Activated naive CD4-positive, alpha-beta T cell treated with anti-CD3 and anti-CD28 coated beads for 36 hours (primary cell): ENCODE data around the gene ZFP28. TPM values are rescaled to one million over a fixed set of nuclear protein-coding genes. Genes with fewer than 3 reads are reported as not detected.

Experiments
- CTCF ChIA-PET: fragments of 350-600 bp; sonication (Branson Sonifier 250); formaldehyde crosslinking; loops from one replicate; lab custom pipeline; 2021; ENCODE audit warnings: antibody characterized with exemption; lab: Charles Lee
- DNase-seq: peaks from one replicate; pipeline ENCODE4 v3.0.0-alpha.2; 2020
- H3K27ac Mint-ChIP-seq: one replicate; pipeline ENCODE4 v1.8.0; 2021; ENCODE audit warnings: mild to moderate bottlenecking, mixed read lengths
- H3K27me3 Mint-ChIP-seq: one replicate; pipeline ENCODE4 v1.8.0; 2021; ENCODE audit warnings: low read depth, mixed read lengths
- H3K36me3 Mint-ChIP-seq: one replicate; pipeline ENCODE4 v1.8.0; 2021; ENCODE audit warnings: low read depth, mixed read lengths
- H3K4me1 Mint-ChIP-seq: one replicate; pipeline ENCODE4 v1.8.0; 2021; ENCODE audit warnings: low read depth, mixed read lengths
- H3K4me3 Mint-ChIP-seq: one replicate; pipeline ENCODE4 v1.8.0; 2021; ENCODE audit warnings: mild to moderate bottlenecking, moderate library complexity, mixed read lengths
- H3K9me3 Mint-ChIP-seq: one replicate; pipeline ENCODE4 v1.8.0; 2021; ENCODE audit warnings: mixed read lengths
- intact Hi-C: fragments of 100-400 bp; cut with micrococcal nuclease; formaldehyde crosslinking; loops from one replicate; pipeline ENCODE4 v1.15.1; 2023
- total RNA-seq, 2 experiments: library from RNA; stranded (reverse); gene quantifications; one replicate each; pipeline ENCODE4 v1.2.3, GENCODE V29; 2021

Gene ZFP28
- total RNA-seq, 2 experiments from 2014 or later, result 2.4 to 3.2 TPM

- CTCF ChIA-PET, result no interaction called here
- peaks cover 13% of the 10 kb centered on the region for H3K4me1 Mint-ChIP-seq
- DNase-seq, result peak; percentile 54
- H3K9me3 Mint-ChIP-seq, result peaks cover 60% of the 10 kb centered on the region
- peak overlapping the region; percentile 94 for H3K4me3 Mint-ChIP-seq
- no peaks in the 10 kb centered on the region for H3K27me3 Mint-ChIP-seq
- intact Hi-C loops, result loop anchor here (1.0 to 10.0 kb wide), 3 partner anchors 28 to 162 kb away; partner anchors contain the start of genes ZFP28, ZNF583 and ZNF71
- H3K27ac Mint-ChIP-seq, result peak overlapping the region; percentile 73
- peaks cover 58% of the 10 kb centered on the region for H3K36me3 Mint-ChIP-seq
Measured at GRCh38 chr19:56566904-56567273, 28.1 kb downstream of the ZFP28 start.

- H3K27ac Mint-ChIP-seq, result peak within 1 kb of the TSS; percentile 73
- intact Hi-C loops, result loop anchor here (1.0 to 10.0 kb wide), 3 partner anchors 28 to 163 kb away; partner anchors contain the start of genes ZFP28, ZNF583 and ZNF71
- H3K9me3 Mint-ChIP-seq, result peaks cover 55% of the 10 kb centered on the region
- peak within 1 kb of the TSS; percentile 94 for H3K4me3 Mint-ChIP-seq
- DNase-seq, result peak; percentile 91
- peaks cover 13% of the 10 kb centered on the region for H3K4me1 Mint-ChIP-seq
- H3K27me3 Mint-ChIP-seq, result no peaks in the 10 kb centered on the region
- CTCF ChIA-PET, result no interaction called here
- H3K36me3 Mint-ChIP-seq, result peaks cover 57% of the 10 kb centered on the region
Measured at GRCh38 chr19:56567274-56568120, 28.7 kb downstream of the ZFP28 start, which contains the start of gene ZNF470. ZNF470 (plus strand) TSS chr19:56567468; CDS start chr19:56570312, 2,844 bp downstream.

DNA sequence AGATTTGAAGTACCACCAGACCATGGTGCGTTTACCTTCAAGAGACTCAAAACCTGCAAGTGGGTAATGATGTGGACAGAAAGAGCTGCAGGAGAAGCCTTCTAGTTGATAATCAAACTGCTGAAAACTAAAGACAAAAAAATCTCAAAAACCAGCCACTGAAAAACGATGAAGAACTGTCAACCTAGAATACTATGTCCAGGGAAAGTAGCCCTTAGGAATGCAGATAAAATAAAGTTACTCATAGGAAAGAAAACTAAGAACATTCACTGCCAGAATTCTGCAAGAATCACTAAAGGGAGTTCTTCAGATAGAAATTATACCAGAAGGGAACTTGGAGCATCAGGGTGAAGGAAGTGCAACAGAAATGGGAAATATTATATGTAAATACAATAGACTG, 33.8 kb downstream of the ZFP28 start:
- intact Hi-C loops, result no loop called here
- peaks cover 76% of the 10 kb centered on the region for H3K36me3 Mint-ChIP-seq
- H3K4me1 Mint-ChIP-seq, result peaks cover 9% of the 10 kb centered on the region
- H3K9me3 Mint-ChIP-seq, result peaks cover 67% of the 10 kb centered on the region
- DNase-seq, result no peak
- no peak overlapping the region for H3K27ac Mint-ChIP-seq
- CTCF ChIA-PET, result interaction anchor here (0.5 kb wide), 1 partner anchor 56 kb away, joined by 3 read pairs; no protein-coding TSS in a partner anchor
- H3K4me3 Mint-ChIP-seq, result no peak overlapping the region
- no peaks in the 10 kb centered on the region for H3K27me3 Mint-ChIP-seq

DNA sequence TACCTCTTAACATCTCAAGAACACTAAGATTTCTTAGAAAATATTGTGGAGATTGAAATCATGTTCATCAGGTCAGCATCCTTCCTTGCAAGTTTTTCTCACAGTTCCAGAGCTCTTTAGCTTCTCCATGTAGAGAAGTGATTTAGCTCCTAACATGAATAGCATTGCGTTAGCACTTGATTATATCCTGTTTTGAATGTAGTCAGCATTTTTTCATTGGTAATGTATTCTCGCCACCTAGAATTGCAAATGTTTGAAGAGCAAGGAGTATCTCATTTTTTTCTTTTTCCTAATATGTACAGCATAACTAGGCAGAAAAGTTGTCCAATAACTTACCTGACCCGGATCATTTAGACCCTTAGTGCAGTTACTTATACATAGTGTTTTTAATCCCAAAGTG, 35.2 kb downstream of the ZFP28 start:
- no peak overlapping the region for H3K27ac Mint-ChIP-seq
- CTCF ChIA-PET, result interaction anchor here (1.0 kb wide), 1 partner anchor 12 kb away, joined by 3 read pairs; no protein-coding TSS in a partner anchor
- no peak for DNase-seq
- H3K4me3 Mint-ChIP-seq, result no peak overlapping the region
- no peaks in the 10 kb centered on the region for H3K4me1 Mint-ChIP-seq
- intact Hi-C loops, result no loop called here
- H3K9me3 Mint-ChIP-seq, result peaks cover 69% of the 10 kb centered on the region
- H3K27me3 Mint-ChIP-seq, result no peaks in the 10 kb centered on the region
- peaks cover 71% of the 10 kb centered on the region for H3K36me3 Mint-ChIP-seq

DNA sequence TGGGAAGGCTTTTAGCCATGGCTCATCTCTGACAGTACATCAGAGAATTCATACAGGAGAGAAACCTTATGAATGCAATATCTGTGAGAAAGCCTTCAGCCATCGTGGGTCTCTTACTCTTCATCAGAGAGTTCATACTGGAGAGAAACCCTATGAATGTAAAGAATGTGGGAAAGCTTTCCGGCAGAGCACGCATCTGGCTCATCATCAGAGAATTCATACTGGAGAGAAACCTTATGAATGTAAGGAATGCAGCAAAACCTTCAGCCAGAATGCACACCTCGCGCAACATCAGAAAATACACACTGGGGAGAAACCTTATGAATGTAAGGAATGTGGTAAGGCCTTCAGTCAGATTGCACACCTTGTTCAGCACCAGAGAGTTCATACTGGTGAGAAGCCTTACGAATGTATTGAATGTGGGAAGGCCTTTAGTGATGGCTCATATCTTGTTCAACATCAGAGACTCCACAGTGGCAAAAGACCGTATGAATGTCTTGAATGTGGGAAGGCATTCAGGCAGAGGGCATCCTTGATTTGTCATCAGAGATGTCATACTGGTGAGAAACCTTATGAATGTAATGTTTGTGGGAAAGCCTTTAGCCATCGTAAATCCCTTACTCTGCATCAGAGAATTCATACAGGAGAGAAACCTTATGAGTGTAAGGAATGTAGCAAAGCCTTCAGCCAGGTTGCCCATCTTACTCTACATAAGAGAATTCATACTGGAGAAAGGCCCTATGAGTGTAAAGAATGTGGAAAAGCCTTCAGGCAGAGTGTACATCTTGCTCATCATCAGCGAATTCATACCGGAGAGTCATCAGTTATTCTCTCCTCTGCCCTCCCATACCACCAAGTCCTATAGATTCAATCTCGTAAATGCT, 39.2 kb downstream of the ZFP28 start:
- H3K27me3 Mint-ChIP-seq, result no peaks in the 10 kb centered on the region
- DNase-seq, result no peak
- no peak overlapping the region for H3K4me3 Mint-ChIP-seq
- CTCF ChIA-PET, result no interaction called here
- H3K9me3 Mint-ChIP-seq, result peaks cover 69% of the 10 kb centered on the region
- H3K36me3 Mint-ChIP-seq, result peaks cover 58% of the 10 kb centered on the region
- H3K27ac Mint-ChIP-seq, result no peak overlapping the region
- intact Hi-C loops, result no loop called here
- H3K4me1 Mint-ChIP-seq, result no peaks in the 10 kb centered on the region

DNA sequence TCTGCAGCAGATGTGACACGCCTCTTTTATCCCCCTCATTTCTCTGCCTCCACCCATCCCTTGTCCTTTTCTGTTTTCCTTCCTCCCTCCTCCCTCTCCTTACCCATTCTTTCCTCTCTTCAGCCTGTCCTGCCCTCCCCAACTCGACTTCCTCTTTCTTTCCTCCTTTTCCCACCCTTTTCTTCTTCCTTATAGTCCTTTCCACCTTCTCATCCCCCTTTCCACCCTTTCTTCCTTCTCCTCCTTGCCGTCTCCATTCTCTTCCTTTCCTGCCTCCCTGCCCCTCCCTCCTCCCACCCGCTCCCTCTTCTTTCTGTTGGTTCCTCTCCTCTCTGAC, 55.7 kb downstream of the ZFP28 start:
- H3K27me3 Mint-ChIP-seq, result no peaks in the 10 kb centered on the region
- peak overlapping the region; percentile 92 for H3K4me3 Mint-ChIP-seq
- H3K36me3 Mint-ChIP-seq, result peaks cover 29% of the 10 kb centered on the region
- peaks cover 21% of the 10 kb centered on the region for H3K4me1 Mint-ChIP-seq
- intact Hi-C loops, result no loop called here
- no peak overlapping the region for H3K27ac Mint-ChIP-seq
- DNase-seq, result no peak
- CTCF ChIA-PET, result no interaction called here
- H3K9me3 Mint-ChIP-seq, result peaks cover 36% of the 10 kb centered on the region

GRCh38 chr19:56594783-56595547, 56.2 kb downstream of the ZFP28 start, which contains the start of gene ZNF71:
ZNF71 (plus strand) TSS chr19:56595302; CDS start chr19:56601559, 6,257 bp downstream.
- Mint-ChIP-seq H3K36me3 (peaks cover 32% of the 10 kb centered on the region), H3K27me3 (no peaks in the 10 kb centered on the region), H3K4me1 (peaks cover 21% of the 10 kb centered on the region), H3K27ac (peak within 1 kb of the TSS; percentile 52), H3K9me3 (peaks cover 38% of the 10 kb centered on the region), H3K4me3 (peak within 1 kb of the TSS; percentile 92)
- intact Hi-C loops, result loop anchor here (1.0 to 5.0 kb wide), 3 partner anchors 28 to 202 kb away; partner anchors contain the start of genes ZFP28, ZNF470 and ZNF582
- CTCF ChIA-PET, result no interaction called here
- DNase-seq, result peak; percentile 91

DNA sequence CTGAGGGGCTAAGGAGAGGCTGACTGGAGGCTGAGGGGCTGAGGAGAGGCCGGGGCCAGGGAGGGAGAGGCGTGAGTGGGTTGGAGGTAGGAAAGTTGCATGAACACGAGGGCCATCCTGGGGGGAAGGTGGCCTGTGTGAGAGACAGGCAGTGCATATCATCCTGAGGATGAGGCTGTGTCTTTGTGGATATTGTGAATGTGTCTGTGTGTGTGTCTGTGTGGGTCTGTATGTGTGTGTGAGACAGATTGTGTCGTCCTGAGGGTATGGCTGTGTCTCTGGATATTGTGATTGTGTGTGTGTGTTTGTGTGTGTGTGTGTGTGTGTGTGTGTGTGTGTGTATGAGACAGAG, 56.8 kb downstream of the ZFP28 start:
- Mint-ChIP-seq H3K27me3 (no peaks in the 10 kb centered on the region), H3K4me1 (peaks cover 22% of the 10 kb centered on the region), H3K27ac (peak overlapping the region; percentile 52), H3K9me3 (peaks cover 38% of the 10 kb centered on the region), H3K4me3 (peak overlapping the region; percentile 92), H3K36me3 (peaks cover 34% of the 10 kb centered on the region)
- CTCF ChIA-PET, result no interaction called here
- intact Hi-C loops, result loop anchor here (1.0 to 5.0 kb wide), 3 partner anchors 28 to 202 kb away; partner anchors contain the start of genes ZFP28, ZNF470 and ZNF582
- no peak for DNase-seq

- intact Hi-C loops, result loop anchor here (5.0 kb wide), 1 partner anchor 59 kb away; the partner anchor contains the start of gene ZFP28
- peaks cover 43% of the 10 kb centered on the region for H3K36me3 Mint-ChIP-seq
Measured at GRCh38 chr19:56596676-56597075, 57.9 kb downstream of the ZFP28 start.

DNA sequence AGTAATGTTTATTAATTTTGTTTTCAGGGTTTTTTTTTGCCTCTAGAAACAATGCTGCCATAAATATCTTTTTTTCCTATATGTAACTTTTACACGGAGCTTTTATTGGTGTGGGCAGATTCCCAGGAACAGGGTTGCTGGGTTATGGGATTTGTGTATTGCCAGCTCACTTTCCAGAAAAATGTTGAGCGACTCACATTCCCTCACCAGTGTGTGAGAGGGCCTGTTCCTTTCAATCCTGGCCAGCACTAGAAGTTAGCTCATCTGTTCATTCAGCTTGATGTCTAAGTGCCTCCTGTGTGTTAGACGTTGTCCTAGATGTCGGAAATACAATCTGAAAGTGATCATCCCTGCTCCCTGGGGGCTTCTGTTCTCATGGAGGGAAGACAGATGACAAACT, 58.9 kb downstream of the ZFP28 start:
- Mint-ChIP-seq H3K4me1 (peaks cover 22% of the 10 kb centered on the region), H3K9me3 (peaks cover 42% of the 10 kb centered on the region), H3K27ac (no peak overlapping the region), H3K36me3 (peaks cover 53% of the 10 kb centered on the region), H3K27me3 (no peaks in the 10 kb centered on the region), H3K4me3 (no peak overlapping the region)
- intact Hi-C loops, result loop anchor here (5.0 kb wide), 1 partner anchor 60 kb away; the partner anchor contains the start of gene ZFP28
- DNase-seq, result no peak
- CTCF ChIA-PET, result no interaction called here

More at GRCh38 chr19:56596676-56597075, 57.9 kb downstream of the ZFP28 start:
- CTCF ChIA-PET, result no interaction called here
- Mint-ChIP-seq H3K9me3 (peaks cover 43% of the 10 kb centered on the region), H3K27ac (no peak overlapping the region), H3K4me3 (peak overlapping the region; percentile 92), H3K27me3 (no peaks in the 10 kb centered on the region), H3K4me1 (peaks cover 22% of the 10 kb centered on the region)
- no peak for DNase-seq

DNA sequence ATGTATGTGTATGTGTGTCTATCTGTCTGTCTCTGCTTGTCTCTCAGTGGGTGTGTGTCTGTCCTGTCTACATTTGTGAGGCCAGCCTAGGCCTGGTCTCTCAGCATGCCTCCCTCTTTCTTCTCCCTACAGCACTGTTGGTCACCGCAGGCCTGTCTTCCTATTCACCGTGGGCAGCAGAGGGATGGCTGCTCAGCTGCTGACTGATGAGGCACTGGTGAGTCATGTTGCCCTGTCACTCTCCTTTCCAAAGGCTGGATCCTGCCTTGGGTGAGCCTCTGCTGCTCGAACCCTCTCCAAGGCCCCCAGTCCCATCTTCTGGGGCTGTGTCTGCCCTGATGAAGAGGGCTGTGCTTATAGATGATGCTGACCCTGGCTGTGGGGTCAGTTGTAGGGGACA, 62.6 kb downstream of the ZFP28 start:
- CTCF ChIA-PET, result no interaction called here
- Mint-ChIP-seq H3K4me1 (peaks cover 4% of the 10 kb centered on the region), H3K27ac (no peak overlapping the region), H3K4me3 (no peak overlapping the region), H3K9me3 (peaks cover 47% of the 10 kb centered on the region), H3K36me3 (peaks cover 77% of the 10 kb centered on the region), H3K27me3 (no peaks in the 10 kb centered on the region)
- intact Hi-C loops, result no loop called here
- DNase-seq, result no peak
